Mucosa of descending colon (tissue), 3 donors: Measurements from ENCODE around the gene MRLN. TPM values are rescaled to one million over a fixed set of nuclear protein-coding genes. Genes with fewer than 3 reads are reported as not detected.
"Not testable (repeated sequence)": the region's sequence is repeated elsewhere in the genome, so short reads cannot be mapped to it uniquely, and the experiment has no call there.

Source experiments
- ATAC-seq: fragments of 200-7000 bp; cut with Tn5 transposase; one replicate; pipeline ENCODE4 v1.9.1; 2020; ENCODE audit warnings: mild to moderate bottlenecking, moderate library complexity
- DNase-seq, 3 donors: peaks; one replicate each; pipeline ENCODE4 v3.0.0-alpha.2; 2020
- H3K36me3 ChIP-seq: fragments of 200-600 bp; one replicate; pipeline ENCODE4 v1.8.0; 2021; ENCODE audit warnings: low read depth, mild to moderate bottlenecking
- H3K4me1 ChIP-seq: fragments of 200-600 bp; one replicate; pipeline ENCODE4 v1.8.0; 2021; ENCODE audit warnings: low read depth, mild to moderate bottlenecking
- H3K4me3 ChIP-seq: fragments of 200-600 bp; one replicate; pipeline ENCODE4 v1.8.0; 2021; ENCODE audit warnings: mild to moderate bottlenecking
- H3K9me3 ChIP-seq: fragments of 200-600 bp; one replicate; pipeline ENCODE4 v1.8.0; 2021; ENCODE audit warnings: mild to moderate bottlenecking
- CTCF ChIP-seq: fragments of 200-600 bp; IDR thresholded peaks from one replicate; pipeline ENCODE4 v1.8.0; 2022; ENCODE audit warnings: antibody characterized with exemption, mild to moderate bottlenecking
- intact Hi-C, 2 donors: fragments of 100-400 bp; cut with DNase I in 1 of 2; cut with micrococcal nuclease in 1 of 2; formaldehyde crosslinking; loops; one replicate each; pipeline versions ENCODE4 v1.11.0 to v1.11.1; 2022; cut with DNase I, micrococcal nuclease
- long read RNA-seq, 2 donors: library from polyadenylated mRNA; unstranded; transcript quantifications; one replicate each; pipeline ENCODE4 v2.0.0, GENCODE V29; 2019 to 2021
- total RNA-seq, 3 donors: library from RNA; stranded (reverse); fragmentation: NEBNext Ultra II Directional in 2 of 3; extraction: Animal tissue kit (Norgen Biotek cat#: 25700) in 2 of 3; gene quantifications; one replicate each; pipeline versions ENCODE4 v1.2.1 to v1.2.4, GENCODE V29; 2021 to 2023
- donor health status: DM: no; HTN: no; CAD: no; lungs with moderate emphysema.
- donor health status: DM: no; HTN: no; CAD: no.
- donor health status: DM: no; HTN: yes; CAD: no.

MRLN gene
- total RNA-seq = not detected
- long read RNA-seq, donor 1 = 0 reads
- long read RNA-seq, donor 2 = 0 reads

DNA sequence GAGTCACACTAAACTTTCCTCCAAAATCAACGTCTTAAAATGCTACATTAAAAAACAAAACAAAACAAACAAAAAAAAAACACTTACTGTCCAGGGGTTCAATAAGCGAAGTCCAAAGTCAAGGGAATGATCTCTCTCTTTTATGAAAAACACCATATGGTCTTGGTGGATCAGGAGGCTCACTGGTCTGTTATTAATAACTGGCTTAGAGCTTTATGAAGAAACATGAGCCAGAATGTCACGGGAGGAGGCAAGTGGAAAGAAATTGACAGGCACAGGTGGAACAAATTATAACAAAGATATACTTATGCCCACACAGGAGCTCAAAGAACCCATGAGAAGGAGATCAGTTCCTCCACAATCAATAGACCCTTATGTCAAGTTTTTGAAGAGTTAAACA lies at the start of gene MRLN:
TSS of gene MRLN (minus strand) at position 189 of the 400 bp plus-strand sequence.
- DNase-seq (no peak), ATAC-seq (no peak)
- H3K36me3 ChIP-seq = no peaks in the 10 kb centered on the region
- H3K4me3 ChIP-seq = no peak within 1 kb of the TSS
- no peaks in the 10 kb centered on the region for H3K4me1 ChIP-seq
- TF ChIP-seq CTCF = no peak
- intact Hi-C loops = no loop called here
- H3K9me3 ChIP-seq = no peaks in the 10 kb centered on the region

GRCh38 chr10:59801171-59801570 lies 47.9 kb upstream of the MRLN start:
- Histone ChIP-seq H3K4me3 (no peak overlapping the region), H3K9me3 (no peaks in the 10 kb centered on the region), H3K36me3 (no peaks in the 10 kb centered on the region), H3K4me1 (no peaks in the 10 kb centered on the region)
- ATAC-seq = peak; percentile 21
- no peak for TF ChIP-seq CTCF
- no peak for DNase-seq
- intact Hi-C loops = loop anchor here in 1 of 2 donors (10.0 kb wide), 1 partner anchor 176 kb away; no protein-coding TSS in a partner anchor

GRCh38 chr10:59799421-59799820 lies 46.2 kb upstream of the MRLN start:
- H3K36me3 ChIP-seq = no peaks in the 10 kb centered on the region
- intact Hi-C loops = no loop called here
- no peak overlapping the region for H3K4me3 ChIP-seq
- no peak for TF ChIP-seq CTCF
- no peak for ATAC-seq
- no peaks in the 10 kb centered on the region for H3K4me1 ChIP-seq
- no peaks in the 10 kb centered on the region for H3K9me3 ChIP-seq
- DNase-seq = no peak

GRCh38 chr10:59793919-59794318 lies 40.7 kb upstream of the MRLN start:
- DNase-seq = no peak
- H3K36me3 ChIP-seq = peaks cover 7% of the 10 kb centered on the region
- intact Hi-C loops = no loop called here
- H3K4me3 ChIP-seq = no peak overlapping the region
- no peaks in the 10 kb centered on the region for H3K9me3 ChIP-seq
- ATAC-seq = peak; percentile 36
- no peak for TF ChIP-seq CTCF
- H3K4me1 ChIP-seq = peaks cover 4% of the 10 kb centered on the region

DNA sequence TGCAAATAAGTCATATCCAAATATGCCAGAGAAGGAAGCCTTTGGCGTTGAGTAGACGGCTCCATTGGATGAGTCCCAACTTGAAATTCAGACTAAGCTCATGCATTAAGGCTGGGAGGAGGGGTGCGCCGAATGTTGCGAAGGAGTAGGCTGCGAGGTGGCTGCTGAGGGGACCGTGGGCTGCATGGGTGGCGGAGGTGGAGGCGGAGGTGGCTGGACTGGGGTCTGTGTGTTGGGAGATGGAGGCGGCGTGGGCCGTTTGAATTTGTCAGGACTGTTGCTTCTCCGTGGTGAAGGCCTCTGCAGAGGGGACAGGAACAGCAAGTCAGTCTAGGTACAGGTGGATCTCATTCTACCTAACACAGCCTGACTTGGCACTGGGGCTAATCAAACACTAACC lies 39.6 kb upstream of the MRLN start:
- H3K4me3 ChIP-seq = no peak overlapping the region
- H3K36me3 ChIP-seq = peaks cover 7% of the 10 kb centered on the region
- TF ChIP-seq CTCF = no peak
- intact Hi-C loops = no loop called here
- H3K9me3 ChIP-seq = no peaks in the 10 kb centered on the region
- no peak for DNase-seq
- peaks cover 4% of the 10 kb centered on the region for H3K4me1 ChIP-seq
- no peak for ATAC-seq

DNA sequence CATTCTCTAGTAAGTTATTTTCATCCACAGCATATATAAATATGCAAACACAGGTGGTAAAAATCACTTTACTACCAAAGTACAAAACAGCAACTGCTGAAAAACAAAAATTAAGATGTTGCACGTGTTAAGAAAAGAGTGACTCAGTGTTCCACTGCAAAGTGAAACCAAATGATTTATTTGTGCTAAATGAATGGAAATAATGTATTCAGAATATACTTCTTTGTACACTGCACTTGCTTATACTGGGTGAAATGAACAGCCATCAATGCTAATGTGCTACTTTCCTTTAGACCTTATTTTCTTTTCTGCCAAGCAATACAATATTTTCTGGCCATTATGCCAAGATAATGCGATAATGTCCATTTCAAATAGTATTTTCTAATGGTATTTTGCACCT lies 38.3 kb upstream of the MRLN start:
- no peak for DNase-seq

DNA sequence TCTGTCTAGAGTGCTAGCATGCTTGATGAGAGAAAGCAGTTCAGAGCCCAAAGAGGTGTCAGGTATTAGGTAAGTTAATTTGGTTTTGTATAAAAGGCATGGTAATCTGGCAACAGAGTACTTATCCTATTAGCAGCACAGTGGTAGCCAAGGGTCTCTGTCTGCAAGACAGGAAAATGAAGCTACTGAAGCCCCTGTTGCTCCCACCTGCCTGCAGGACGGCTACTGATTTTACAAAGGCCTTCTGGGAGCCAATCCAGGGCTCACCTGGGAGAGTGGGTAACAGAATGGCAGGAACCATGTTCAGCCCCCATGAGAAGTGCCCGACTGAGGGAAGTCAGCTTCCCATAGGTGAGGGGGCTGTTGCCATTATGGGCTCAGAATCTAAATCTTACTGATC lies 36.8 kb upstream of the MRLN start:
- intact Hi-C loops, DNase-seq, H3K9me3 ChIP-seq, H3K4me1 ChIP-seq, H3K4me3 ChIP-seq, ATAC-seq, H3K36me3 ChIP-seq: not testable (repeated sequence)

More for the DNA sequence above, 38.3 kb upstream of the MRLN start:
- H3K4me1 ChIP-seq = peaks cover 4% of the 10 kb centered on the region
- no peak overlapping the region for H3K4me3 ChIP-seq
- ATAC-seq = no peak
- peaks cover 7% of the 10 kb centered on the region for H3K36me3 ChIP-seq
- no peaks in the 10 kb centered on the region for H3K9me3 ChIP-seq
- no peak for TF ChIP-seq CTCF
- intact Hi-C loops = no loop called here

DNA sequence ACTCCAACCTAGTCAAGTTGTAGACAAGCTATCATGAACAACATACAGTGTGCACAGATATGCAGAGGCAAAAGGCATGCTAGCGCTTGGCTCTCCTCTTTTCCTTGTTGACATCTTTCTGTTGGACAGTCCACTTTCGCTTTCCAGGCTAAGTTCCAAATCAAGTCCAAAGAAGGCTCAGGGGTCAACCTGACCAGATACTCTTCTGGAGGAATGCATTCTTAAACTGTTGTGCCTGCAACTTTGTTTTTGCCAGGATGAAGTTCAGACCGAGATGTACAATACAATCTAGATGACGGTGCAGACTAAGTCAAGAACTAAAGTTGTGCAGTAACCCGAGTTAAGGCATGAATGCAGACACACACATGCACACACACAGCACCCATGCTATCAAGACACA lies 35.7 kb upstream of the MRLN start:
- DNase-seq, H3K4me1 ChIP-seq, H3K36me3 ChIP-seq, H3K4me3 ChIP-seq, ATAC-seq, H3K9me3 ChIP-seq, intact Hi-C loops: not testable (repeated sequence)

DNA sequence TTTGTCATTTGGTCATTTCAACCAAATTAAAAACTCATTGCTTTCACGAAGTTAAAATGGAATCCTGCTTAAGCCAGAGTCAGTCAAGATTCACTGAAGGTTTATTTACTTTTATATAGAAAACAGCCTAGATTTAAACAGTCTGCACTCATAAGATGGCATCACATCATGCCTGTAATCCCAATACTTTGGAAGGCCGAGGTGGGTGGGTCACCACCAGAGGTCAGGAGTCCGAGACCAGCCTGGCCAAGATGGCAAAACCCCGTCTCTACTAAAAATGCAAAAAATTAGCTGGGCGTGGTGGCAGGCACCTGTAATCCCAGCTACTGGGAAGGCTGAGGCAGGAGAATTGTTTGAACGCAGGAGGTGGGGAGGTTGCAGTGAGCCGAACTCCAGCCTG lies 33.8 kb upstream of the MRLN start:
- intact Hi-C loops, H3K4me3 ChIP-seq, H3K36me3 ChIP-seq, H3K9me3 ChIP-seq, H3K4me1 ChIP-seq, DNase-seq, ATAC-seq: not testable (repeated sequence)
